ENCODE results near the gene SIRPB2. TPM values are rescaled to one million over a fixed set of nuclear protein-coding genes. Genes with fewer than 3 reads are reported as not detected.
A peak's percentile ranks its signal among the peaks of the same experiment; 100 is the strongest.

The SIRPB2 gene
- total and polyA plus RNA-seq, 2 of the 8 experiments (the other 6 are each of a cell fraction or from before 2014, with no cell fraction given): 0.28 TPM; not detected in 1

GRCh38 chr20:1472556-1473245, 18.5 kb downstream of the SIRPB2 start:
- no peaks in the 10 kb centered on the region for H3K36me3 ChIP-seq (ENCODE audit: control insufficient read depth in 2 of 4, insufficient read depth in 4 of 4, low read length in 3 of 4)
- no peak overlapping the region for H3K4me3 ChIP-seq (ENCODE audit: extremely low read depth in 1 of 4, insufficient read depth in 2 of 4, low read depth in 3 of 4, low read length in 4 of 4)
- H3K23me2 ChIP-seq (ENCODE audit: low read depth, low read length): no peaks in the 10 kb centered on the region
- no peak overlapping the region for H3K14ac ChIP-seq (ENCODE audit: insufficient read length)
- no peak overlapping the region for H2AFZ ChIP-seq (ENCODE audit: low read length)
- no peak overlapping the region for H3K18ac ChIP-seq (ENCODE audit: extremely low read depth, low read length)
- H3K9ac ChIP-seq (replicated peaks in 1 of 4; ENCODE audit: extremely low read depth in 1 of 4, low read depth in 3 of 4, low read length in 3 of 4): no peak overlapping the region
- 0 out of 7 replicates have a peak, but pooled peaks cover 0 to 4% (median 0%) of the 10 kb centered on the region in 4 experiments for H3K4me1 ChIP-seq (replicated peaks in 1 of 4; ENCODE audit: control insufficient read depth in 3 of 4, insufficient read depth in 4 of 4, low read length in 3 of 4)
- H3K27ac ChIP-seq (ENCODE audit: low read depth, low read length): no peak overlapping the region
- TF ChIP-seq HDAC2 (IDR thresholded peaks at IDR 0.05; ENCODE audit: borderline replicate concordance in 1 of 2, low read depth in 2 of 2, low read length in 2 of 2) (no peak), KDM1A (IDR thresholded peaks at IDR 0.05; ENCODE audit: borderline replicate concordance, low read length) (peak; percentile 29; the same call in 1 of the 2 replicates), RFX5 (IDR thresholded peaks at IDR 0.05; ENCODE audit: borderline replicate concordance, low read depth, low read length) (no peak), SP4 (IDR thresholded peaks at IDR 0.05; ENCODE audit: low read length) (no peak)
- no peaks in the 10 kb centered on the region for H3K9me3 ChIP-seq (ENCODE audit: insufficient read depth in 2 of 2, low read depth in 1 of 2, low read length in 1 of 2)
- H2BK15ac ChIP-seq (ENCODE audit: low read length): no peak overlapping the region
- H3K56ac ChIP-seq (replicated peaks; ENCODE audit: insufficient read length, low read depth, low read length): no peak overlapping the region
- no peak overlapping the region for H2BK120ac ChIP-seq (replicated peaks; ENCODE audit: low read depth, low read length)
- no peaks in the 10 kb centered on the region for H3K79me1 ChIP-seq (ENCODE audit: low read depth, low read length)
- FAIRE-seq (no peak), DNase-seq (ENCODE audit: low read depth in 1 of 2, low spot score in 2 of 2) (no peak)
- no peak overlapping the region for H4K5ac ChIP-seq (ENCODE audit: insufficient read length, low read depth, low read length)
- H2BK5ac ChIP-seq (ENCODE audit: low read depth, low read length): no peak overlapping the region
- CTCF ChIA-PET (ENCODE audit: partially characterized antibody): interaction anchor here (0.6 to 5.1 kb wide), 7 partner anchors 14 to 177 kb away, joined by 3 to 42 read pairs (median 4); no protein-coding TSS in a partner anchor
- no peaks in the 10 kb centered on the region for H4K20me1 ChIP-seq (replicated peaks in 1 of 2; ENCODE audit: control insufficient read depth in 1 of 2, insufficient read depth in 2 of 2, low read length in 2 of 2)
- H4K8ac ChIP-seq (ENCODE audit: extremely low read depth, insufficient read depth, low read length): no peak overlapping the region
- 85% methylated on average over 9 of the region's 9 CpGs; no CpG with 5 or more reads in 1 of the 2 experiments for WGBS, 2 experiments (ENCODE audit: extremely low coverage in 1 of 2, insufficient coverage in 1 of 2, insufficient read length in 1 of 2, insufficient replicate concordance in 2 of 2, low coverage in 1 of 2, low lambda C conversion rate in 2 of 2, missing lambda C conversion rate in 1 of 2)
- no peak overlapping the region for H3K4me2 ChIP-seq (ENCODE audit: insufficient read depth in 1 of 2, low read depth in 2 of 2, low read length in 2 of 2)
- H4K91ac ChIP-seq (replicated peaks; ENCODE audit: insufficient read length, low read length): no peak overlapping the region
- no peak overlapping the region for H3K4ac ChIP-seq (replicated peaks; ENCODE audit: insufficient read length, low read depth, low read length)
- no peak overlapping the region for H2AK5ac ChIP-seq (ENCODE audit: low read depth, low read length)
- H2BK12ac ChIP-seq (ENCODE audit: low read depth, low read length): 0 out of 2 replicates have a peak overlapping the region, but pooled peaks have one; percentile 20
- H3K27me3 ChIP-seq (replicated peaks in 1 of 4; ENCODE audit: control insufficient read depth in 3 of 4, extremely low read depth in 1 of 4, insufficient read depth in 3 of 4, low read length in 3 of 4): no peaks in the 10 kb centered on the region
- POLR2A ChIA-PET (ENCODE audit: partially characterized antibody): no interaction called here
- no peaks in the 10 kb centered on the region for H3K79me2 ChIP-seq (ENCODE audit: control insufficient read depth in 1 of 2, insufficient read depth in 2 of 2, low read length in 2 of 2)
- H3K23ac ChIP-seq (ENCODE audit: insufficient read length): no peak overlapping the region
- H2BK20ac ChIP-seq (ENCODE audit: low read length): no peak overlapping the region

All from H1 (cell line).